Measurements from ENCODE around the gene ZIC1. TPM values are rescaled to one million over a fixed set of nuclear protein-coding genes. Genes with fewer than 3 reads are reported as not detected.

ZIC1 gene
- total RNA-seq, 1 donor from 2014 or later = not detected

DNA sequence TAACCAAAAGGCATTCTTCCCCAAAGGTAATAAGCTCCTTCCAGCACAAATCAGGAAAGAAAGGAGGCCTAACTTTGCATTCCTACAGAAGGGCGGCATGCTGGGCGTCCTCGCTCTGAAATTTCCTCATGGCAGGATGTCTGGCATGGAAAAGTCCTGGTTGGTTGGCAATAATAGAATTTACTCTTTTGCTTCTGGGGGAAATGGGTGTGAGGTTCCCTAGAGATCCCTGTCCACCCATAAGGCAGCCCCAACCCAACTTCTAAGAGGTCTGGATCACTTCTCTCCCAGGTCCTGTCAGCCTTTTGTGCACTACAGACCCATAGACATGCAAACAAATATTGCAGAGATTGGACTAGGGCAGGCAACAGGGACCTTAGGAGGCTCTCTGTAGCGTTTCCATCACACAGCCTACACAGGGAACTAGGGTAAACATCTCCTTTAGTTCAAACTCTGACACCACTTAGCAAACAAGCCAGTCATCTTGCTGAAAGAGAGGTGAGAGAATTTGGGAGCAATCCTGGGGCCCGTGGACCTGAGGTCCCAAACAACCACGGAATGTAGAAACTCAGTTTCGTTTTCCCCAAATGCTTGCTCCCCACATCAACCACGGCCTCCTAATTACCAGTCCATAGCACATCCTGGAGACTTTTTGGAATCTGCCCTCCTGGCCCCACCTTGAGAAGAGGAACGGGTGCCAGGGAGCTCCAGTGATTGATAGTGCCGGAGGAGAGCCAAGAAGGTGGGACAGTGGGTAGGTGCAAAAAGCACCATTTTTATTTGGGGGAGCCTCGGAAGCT lies 5.0 kb upstream of the ZIC1 start:
- H3K36me3 Mint-ChIP-seq (ENCODE audit: unreplicated experiment) = no peaks in the 10 kb centered on the region
- H3K4me3 Mint-ChIP-seq (ENCODE audit: unreplicated experiment) = no peak overlapping the region
- H3K27me3 Mint-ChIP-seq (ENCODE audit: unreplicated experiment) = peaks cover 48% of the 10 kb centered on the region
- peaks cover 8% of the 10 kb centered on the region for H3K4me1 Mint-ChIP-seq (ENCODE audit: low read depth, unreplicated experiment)
- no peak for DNase-seq
- no peak overlapping the region for H3K27ac Mint-ChIP-seq (ENCODE audit: unreplicated experiment)
- no peak for TF ChIP-seq CTCF (IDR thresholded peaks at IDR 0.05; ENCODE audit: partially characterized antibody, unreplicated experiment)
- H3K9me3 Mint-ChIP-seq (ENCODE audit: unreplicated experiment) = peaks cover 12% of the 10 kb centered on the region

DNA sequence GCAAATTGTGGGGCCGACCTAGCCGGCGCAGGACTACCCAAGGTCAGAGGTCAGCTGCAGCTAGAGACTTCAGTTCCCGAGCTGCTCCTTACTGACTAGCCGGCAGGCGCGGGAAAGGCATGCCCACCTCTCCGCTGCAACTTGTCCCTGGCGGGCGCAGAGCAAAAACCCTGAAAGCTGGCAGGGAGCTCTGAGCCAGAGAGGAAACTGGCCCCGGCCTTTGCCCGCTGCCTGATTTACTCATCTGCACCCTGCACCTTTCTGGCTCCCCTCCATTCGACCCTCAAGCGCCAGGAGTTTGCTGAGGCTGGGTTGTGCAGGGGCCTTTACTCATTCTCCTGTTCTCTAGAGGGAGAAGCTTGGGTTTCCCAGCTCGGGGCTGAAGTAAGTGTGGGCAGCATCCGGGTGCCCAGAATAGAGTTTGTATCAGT lies 4.3 kb upstream of the ZIC1 start:
- no peak for TF ChIP-seq CTCF (IDR thresholded peaks at IDR 0.05; ENCODE audit: partially characterized antibody, unreplicated experiment)
- no peak for DNase-seq
- peaks cover 15% of the 10 kb centered on the region for H3K9me3 Mint-ChIP-seq (ENCODE audit: unreplicated experiment)
- H3K4me3 Mint-ChIP-seq (ENCODE audit: unreplicated experiment) = no peak overlapping the region
- H3K36me3 Mint-ChIP-seq (ENCODE audit: unreplicated experiment) = no peaks in the 10 kb centered on the region
- peaks cover 47% of the 10 kb centered on the region for H3K27me3 Mint-ChIP-seq (ENCODE audit: unreplicated experiment)
- H3K4me1 Mint-ChIP-seq (ENCODE audit: low read depth, unreplicated experiment) = peaks cover 11% of the 10 kb centered on the region
- no peak overlapping the region for H3K27ac Mint-ChIP-seq (ENCODE audit: unreplicated experiment)

- Mint-ChIP-seq H3K4me1 (ENCODE audit: low read depth, unreplicated experiment) (peaks cover 11% of the 10 kb centered on the region), H3K27me3 (ENCODE audit: unreplicated experiment) (peaks cover 47% of the 10 kb centered on the region), H3K27ac (ENCODE audit: unreplicated experiment) (no peak overlapping the region), H3K36me3 (ENCODE audit: unreplicated experiment) (no peaks in the 10 kb centered on the region), H3K4me3 (ENCODE audit: unreplicated experiment) (no peak overlapping the region), H3K9me3 (ENCODE audit: unreplicated experiment) (peaks cover 15% of the 10 kb centered on the region)
- no peak for DNase-seq
- TF ChIP-seq CTCF (IDR thresholded peaks at IDR 0.05; ENCODE audit: partially characterized antibody, unreplicated experiment) = no peak
Observed at GRCh38 chr3:147405231-147406027, 3.7 kb upstream of the ZIC1 start.

GRCh38 chr3:147406028-147406931 lies 2.9 kb upstream of the ZIC1 start, which contains the start of gene ZIC4:
TSS of gene ZIC4 (minus strand) at chr3:147406543. CDS start at chr3:147402797, 3,746 bp downstream.
- Mint-ChIP-seq H3K4me3 (ENCODE audit: unreplicated experiment) (no peak within 1 kb of the TSS), H3K27ac (ENCODE audit: unreplicated experiment) (no peak within 1 kb of the TSS), H3K4me1 (ENCODE audit: low read depth, unreplicated experiment) (peaks cover 11% of the 10 kb centered on the region), H3K9me3 (ENCODE audit: unreplicated experiment) (peaks cover 22% of the 10 kb centered on the region), H3K27me3 (ENCODE audit: unreplicated experiment) (peaks cover 53% of the 10 kb centered on the region), H3K36me3 (ENCODE audit: unreplicated experiment) (no peaks in the 10 kb centered on the region)
- TF ChIP-seq CTCF (IDR thresholded peaks at IDR 0.05; ENCODE audit: partially characterized antibody, unreplicated experiment) = no peak
- no peak for DNase-seq

Data from glutamatergic neuron (in vitro differentiated cells).